PC-3 (cell line): ENCODE results near the gene SLC36A3.

Source experiments
- EZH2phosphoT487 ChIP-seq: fragments of 300-600 bp; sonication (generic); IDR thresholded peaks from 2 replicates; pipeline ENCODE4 v1.6.1; 2018; ENCODE audit warnings: mild to moderate bottlenecking, antibody characterized with exemption, low read length, borderline replicate concordance
- TF ChIP-seq, protein P1 (sequence below): fragments of 300-600 bp; sonication (generic); conservative IDR thresholded peaks from 2 replicates; pipeline ENCODE4 v1.5.1; 2017; ENCODE audit warnings: antibody characterized with exemption, low read depth, mild to moderate bottlenecking, low read length

DNA sequence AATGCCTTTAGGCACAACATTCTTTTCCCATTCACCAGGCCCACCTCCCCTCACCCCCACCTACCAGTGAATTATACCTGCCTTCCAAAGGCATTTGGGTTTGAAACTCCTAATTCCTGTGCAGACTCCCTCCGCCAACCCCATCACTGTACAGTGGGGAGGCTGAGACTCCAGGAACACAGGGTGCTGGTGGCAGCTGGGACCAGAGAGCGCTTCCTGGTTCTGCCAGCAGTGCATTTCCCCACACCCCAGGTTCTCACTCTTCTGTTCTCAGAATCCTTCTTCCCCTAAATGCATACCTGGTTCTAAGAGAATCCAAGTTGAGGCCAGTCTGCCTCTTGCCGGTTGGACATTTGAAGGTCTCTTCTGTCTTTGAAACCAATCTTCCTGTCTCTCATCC lies 22.7 kb upstream of the SLC36A3 start:
- TF ChIP-seq, protein P1, sequence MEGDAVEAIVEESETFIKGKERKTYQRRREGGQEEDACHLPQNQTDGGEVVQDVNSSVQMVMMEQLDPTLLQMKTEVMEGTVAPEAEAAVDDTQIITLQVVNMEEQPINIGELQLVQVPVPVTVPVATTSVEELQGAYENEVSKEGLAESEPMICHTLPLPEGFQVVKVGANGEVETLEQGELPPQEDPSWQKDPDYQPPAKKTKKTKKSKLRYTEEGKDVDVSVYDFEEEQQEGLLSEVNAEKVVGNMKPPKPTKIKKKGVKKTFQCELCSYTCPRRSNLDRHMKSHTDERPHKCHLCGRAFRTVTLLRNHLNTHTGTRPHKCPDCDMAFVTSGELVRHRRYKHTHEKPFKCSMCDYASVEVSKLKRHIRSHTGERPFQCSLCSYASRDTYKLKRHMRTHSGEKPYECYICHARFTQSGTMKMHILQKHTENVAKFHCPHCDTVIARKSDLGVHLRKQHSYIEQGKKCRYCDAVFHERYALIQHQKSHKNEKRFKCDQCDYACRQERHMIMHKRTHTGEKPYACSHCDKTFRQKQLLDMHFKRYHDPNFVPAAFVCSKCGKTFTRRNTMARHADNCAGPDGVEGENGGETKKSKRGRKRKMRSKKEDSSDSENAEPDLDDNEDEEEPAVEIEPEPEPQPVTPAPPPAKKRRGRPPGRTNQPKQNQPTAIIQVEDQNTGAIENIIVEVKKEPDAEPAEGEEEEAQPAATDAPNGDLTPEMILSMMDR = no peak
- TF ChIP-seq EZH2phosphoT487 = no peak
